ENCODE results near the gene LDAH.

The LDAH gene

GRCh38 chr2:20661421-20662307 is 161.2 kb downstream of the LDAH start (continued):
- TF ChIP-seq KLF9 (tag by site-specific recombination; IDR thresholded peaks at IDR 0.05; ENCODE audit: low read depth), result no peak
- TF ChIP-seq, protein P1, sequence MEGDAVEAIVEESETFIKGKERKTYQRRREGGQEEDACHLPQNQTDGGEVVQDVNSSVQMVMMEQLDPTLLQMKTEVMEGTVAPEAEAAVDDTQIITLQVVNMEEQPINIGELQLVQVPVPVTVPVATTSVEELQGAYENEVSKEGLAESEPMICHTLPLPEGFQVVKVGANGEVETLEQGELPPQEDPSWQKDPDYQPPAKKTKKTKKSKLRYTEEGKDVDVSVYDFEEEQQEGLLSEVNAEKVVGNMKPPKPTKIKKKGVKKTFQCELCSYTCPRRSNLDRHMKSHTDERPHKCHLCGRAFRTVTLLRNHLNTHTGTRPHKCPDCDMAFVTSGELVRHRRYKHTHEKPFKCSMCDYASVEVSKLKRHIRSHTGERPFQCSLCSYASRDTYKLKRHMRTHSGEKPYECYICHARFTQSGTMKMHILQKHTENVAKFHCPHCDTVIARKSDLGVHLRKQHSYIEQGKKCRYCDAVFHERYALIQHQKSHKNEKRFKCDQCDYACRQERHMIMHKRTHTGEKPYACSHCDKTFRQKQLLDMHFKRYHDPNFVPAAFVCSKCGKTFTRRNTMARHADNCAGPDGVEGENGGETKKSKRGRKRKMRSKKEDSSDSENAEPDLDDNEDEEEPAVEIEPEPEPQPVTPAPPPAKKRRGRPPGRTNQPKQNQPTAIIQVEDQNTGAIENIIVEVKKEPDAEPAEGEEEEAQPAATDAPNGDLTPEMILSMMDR (tag by site-specific recombination; IDR thresholded peaks at IDR 0.05), result peak; percentile 86
- TF ChIP-seq, protein P2, sequence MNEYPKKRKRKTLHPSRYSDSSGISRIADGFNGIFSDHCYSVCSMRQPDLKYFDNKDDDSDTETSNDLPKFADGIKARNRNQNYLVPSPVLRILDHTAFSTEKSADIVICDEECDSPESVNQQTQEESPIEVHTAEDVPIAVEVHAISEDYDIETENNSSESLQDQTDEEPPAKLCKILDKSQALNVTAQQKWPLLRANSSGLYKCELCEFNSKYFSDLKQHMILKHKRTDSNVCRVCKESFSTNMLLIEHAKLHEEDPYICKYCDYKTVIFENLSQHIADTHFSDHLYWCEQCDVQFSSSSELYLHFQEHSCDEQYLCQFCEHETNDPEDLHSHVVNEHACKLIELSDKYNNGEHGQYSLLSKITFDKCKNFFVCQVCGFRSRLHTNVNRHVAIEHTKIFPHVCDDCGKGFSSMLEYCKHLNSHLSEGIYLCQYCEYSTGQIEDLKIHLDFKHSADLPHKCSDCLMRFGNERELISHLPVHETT (tag by site-specific recombination; IDR thresholded peaks at IDR 0.05), result no peak
- no peak for TF ChIP-seq ZNF621 (tag by site-specific recombination; IDR thresholded peaks at IDR 0.05)
- no peak for TF ChIP-seq ZNF501 (tag by site-specific recombination; IDR thresholded peaks at IDR 0.05)
- no peak for TF ChIP-seq KLF10 (tag by site-specific recombination; IDR thresholded peaks at IDR 0.05)
- TF ChIP-seq ZNF792 (tag by site-specific recombination; IDR thresholded peaks at IDR 0.05), result no peak
- no peak for TF ChIP-seq BCL11B (tag by site-specific recombination; IDR thresholded peaks at IDR 0.05; ENCODE audit: low read depth)
- no peak for TF ChIP-seq ZNF416 (tag by site-specific recombination; IDR thresholded peaks at IDR 0.05)

DNA sequence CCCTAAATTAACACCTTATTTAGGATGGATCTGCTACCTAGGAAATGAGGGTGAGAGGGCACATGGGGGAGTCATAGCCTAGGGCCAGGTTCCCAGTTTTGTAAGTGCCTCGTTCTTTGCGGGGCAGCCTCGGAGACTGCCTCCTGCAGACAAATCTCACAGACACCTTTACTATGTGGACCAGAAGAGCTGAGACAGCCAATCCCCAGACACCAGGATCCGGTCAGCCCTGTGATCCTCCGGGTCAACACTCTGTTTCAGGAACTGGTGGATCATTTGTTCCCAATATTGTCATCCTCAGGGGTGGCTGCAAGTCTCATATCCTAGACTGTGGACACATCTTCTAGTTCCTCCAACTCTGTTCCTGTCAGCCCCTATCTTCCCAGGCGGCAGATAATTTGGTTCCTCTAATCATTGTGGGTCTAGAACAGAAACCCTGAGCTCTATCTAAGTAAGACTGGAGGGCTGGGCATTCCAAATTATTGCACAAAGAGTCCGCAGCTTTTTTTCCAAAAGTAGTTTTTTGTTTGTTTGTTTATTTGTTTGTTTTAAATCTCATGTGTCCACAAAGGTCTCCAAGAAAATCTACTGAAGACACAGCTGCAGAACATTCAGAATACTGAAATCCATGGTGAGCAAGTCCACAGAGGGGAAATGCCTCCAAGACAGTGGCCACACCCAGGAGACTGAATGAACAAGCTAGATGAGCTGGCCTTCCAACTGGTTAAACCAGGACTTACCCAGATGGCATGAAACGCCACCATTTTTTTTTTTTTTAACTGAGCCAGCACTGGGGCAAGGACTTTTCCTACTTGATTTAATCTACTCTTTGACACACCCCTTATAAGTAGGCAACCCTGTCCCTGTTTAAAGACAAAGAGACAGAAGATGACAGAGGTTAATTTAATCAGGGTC is 162.1 kb downstream of the LDAH start:
- no peaks in the 10 kb centered on the region for H3K9me3 ChIP-seq (ENCODE audit: control insufficient read depth, insufficient read depth, low read depth, low read length)
- CTCF ChIA-PET, result interaction anchor here (0.6 to 6.5 kb wide), 65 partner anchors 9 to 1963 kb away, joined by 3 to 147 read pairs (median 4); partner anchors contain the start of gene HS1BP3
- TF ChIP-seq ZNF155 (tag by site-specific recombination; IDR thresholded peaks at IDR 0.05) (no peak), BCL6B (tag by site-specific recombination; IDR thresholded peaks at IDR 0.05) (no peak), KLF9 (tag by site-specific recombination; IDR thresholded peaks at IDR 0.05; ENCODE audit: low read depth) (no peak), SP3 (tag by site-specific recombination; IDR thresholded peaks at IDR 0.05) (no peak), MYNN (tag by site-specific recombination; IDR thresholded peaks at IDR 0.05; ENCODE audit: borderline replicate concordance) (no peak), ATF2 (tag by site-specific recombination; IDR thresholded peaks at IDR 0.05; ENCODE audit: low read depth) (no peak)
- no peak overlapping the region for H3K27ac ChIP-seq (ENCODE audit: extremely low read depth, low read depth, low read length)
- POLR2A ChIA-PET, result interaction anchor here (1.0 to 1.5 kb wide), 4 partner anchors 10 to 214 kb away, joined by 3 to 5 read pairs (median 4); partner anchors contain the start of genes HS1BP3, LDAH and RHOB
- no peak overlapping the region for H3K4me3 ChIP-seq (ENCODE audit: low read depth, low read length)
- H3K4me1 ChIP-seq (ENCODE audit: control insufficient read depth, insufficient read depth, low read length), result no peaks in the 10 kb centered on the region
- no peaks in the 10 kb centered on the region for H3K36me3 ChIP-seq (ENCODE audit: control insufficient read depth in 2 of 2, insufficient read depth in 1 of 2, low read length in 2 of 2)
